Inflammatory macrophage treated with lipopolysaccharide for 1 hour (primary cell): ENCODE results near the gene FH.

Experiments
- DNase-seq, 2 donors: peaks; one replicate each; pipeline ENCODE4 v3.0.0-alpha.2; 2020 to 2022

Gene FH

GRCh38 chr1:241457421-241457820 lies 62.1 kb downstream of the FH start:
- DNase-seq, result no peak

GRCh38 chr1:241456743-241457142 lies 62.8 kb downstream of the FH start:
- DNase-seq, result no peak

GRCh38 chr1:241453732-241454131 lies 65.8 kb downstream of the FH start:
- DNase-seq, result no peak

- no peak for DNase-seq
These were observed 67.6 kb downstream of the FH start for GRCh38 chr1:241451956-241452355.
